ENCODE measurements around the gene KIAA1958.

DNA sequence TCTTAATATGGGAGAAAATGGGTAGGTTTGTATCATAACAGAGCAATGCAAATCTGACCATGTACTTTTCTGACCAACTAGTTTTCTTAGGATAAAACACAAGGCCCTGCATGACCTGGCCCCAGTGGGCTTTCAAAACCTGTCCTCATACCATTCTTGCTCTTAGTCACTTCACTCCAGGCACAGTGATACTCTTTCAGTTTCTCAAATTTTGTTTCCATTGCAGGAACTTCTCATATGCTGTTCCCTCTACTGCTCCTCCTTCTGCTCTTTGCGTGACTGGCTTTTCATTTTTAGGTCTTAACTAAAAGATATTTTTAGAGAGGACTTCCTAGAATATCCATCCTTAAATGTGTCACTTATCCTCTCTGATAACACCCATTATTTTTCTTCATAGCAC lies 118.9 kb downstream of the KIAA1958 start:
- TF ChIP-seq CTCF (conservative IDR thresholded peaks at IDR 0.05; ENCODE audit: low read length) (no peak), EZH2phosphoT487 (IDR thresholded peaks at IDR 0.05; ENCODE audit: borderline replicate concordance) (no peak)
